CD4-positive, alpha-beta T cell treated with Interleukin-1 beta for 1 hour (primary cell): ENCODE results near the gene EFNA5.
"Not testable (repeated sequence)": the region's sequence is repeated elsewhere in the genome, so short reads cannot be mapped to it uniquely, and the experiment has no call there.

Source experiments
- DNase-seq, 2 donors: peaks; one replicate each; pipeline ENCODE4 v3.0.0-alpha.2; 2020 to 2022

EFNA5 gene

DNA sequence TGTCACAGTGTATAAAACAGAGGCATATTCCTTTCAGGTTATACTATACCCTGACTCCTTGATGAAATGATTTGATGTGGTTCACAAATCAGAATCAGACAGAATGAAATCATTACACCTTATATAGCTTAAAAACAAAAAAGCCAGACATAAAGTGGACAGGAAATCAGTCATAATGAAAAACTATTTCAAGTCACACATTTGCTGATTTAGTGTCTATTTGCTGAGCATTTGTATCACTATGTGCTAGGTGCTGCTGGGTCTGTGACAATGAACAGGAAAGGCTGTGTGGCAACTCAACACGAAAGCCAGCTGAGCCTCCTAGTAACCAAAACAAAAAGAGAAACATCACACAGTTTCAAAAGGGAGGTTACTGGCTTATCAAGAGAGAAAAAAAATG is 194.0 kb downstream of the EFNA5 start:
- DNase-seq: peak; percentile 73 to 74

- peak in 1 of 2 donors; percentile 45 for DNase-seq
Measured at GRCh38 chr5:107474716-107475489, 195.8 kb downstream of the EFNA5 start.

- DNase-seq: no peak
Measured at GRCh38 chr5:107474361-107474715, 196.4 kb downstream of the EFNA5 start.

GRCh38 chr5:107472620-107473064 is 198.1 kb downstream of the EFNA5 start:
- no peak for DNase-seq

DNA sequence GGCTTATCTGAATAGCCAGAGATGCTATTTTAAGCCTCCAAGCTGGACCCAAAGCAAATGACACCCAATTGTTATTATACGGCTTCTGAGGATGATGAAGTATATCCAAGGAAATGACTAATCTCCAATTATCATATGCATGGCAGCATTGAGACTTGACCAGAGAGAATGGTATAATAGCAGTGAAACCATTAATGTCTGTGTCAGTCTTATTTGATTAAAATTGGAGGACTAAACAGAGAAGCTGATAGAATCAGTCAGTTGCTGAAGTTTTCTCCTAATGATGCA is 200.5 kb downstream of the EFNA5 start:
- no peak for DNase-seq

GRCh38 chr5:107469485-107470294 is 201.0 kb downstream of the EFNA5 start:
- DNase-seq: peak in 1 of 2 donors; percentile 20

DNA sequence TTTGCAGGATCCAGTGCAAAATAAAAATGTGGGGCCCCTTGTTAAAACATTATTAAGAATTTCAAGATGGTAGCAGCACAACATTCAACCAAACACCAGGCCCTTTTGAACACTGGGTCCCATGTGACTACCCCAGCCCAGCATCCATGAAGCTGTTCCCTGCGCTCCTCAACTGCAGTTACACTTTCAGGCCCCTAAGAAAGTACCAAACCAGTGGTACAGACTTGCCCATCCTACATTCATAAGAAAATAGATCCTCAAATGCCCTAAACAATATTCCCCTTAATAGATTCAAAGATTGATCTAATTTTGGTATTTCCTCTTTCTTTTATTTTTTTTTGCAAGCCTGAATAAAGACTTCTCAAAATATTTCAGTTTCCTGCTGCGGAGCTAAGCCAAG is 201.7 kb downstream of the EFNA5 start:
- no peak for DNase-seq

- DNase-seq: no peak
Measured at GRCh38 chr5:107468276-107468675, 202.5 kb downstream of the EFNA5 start.

DNA sequence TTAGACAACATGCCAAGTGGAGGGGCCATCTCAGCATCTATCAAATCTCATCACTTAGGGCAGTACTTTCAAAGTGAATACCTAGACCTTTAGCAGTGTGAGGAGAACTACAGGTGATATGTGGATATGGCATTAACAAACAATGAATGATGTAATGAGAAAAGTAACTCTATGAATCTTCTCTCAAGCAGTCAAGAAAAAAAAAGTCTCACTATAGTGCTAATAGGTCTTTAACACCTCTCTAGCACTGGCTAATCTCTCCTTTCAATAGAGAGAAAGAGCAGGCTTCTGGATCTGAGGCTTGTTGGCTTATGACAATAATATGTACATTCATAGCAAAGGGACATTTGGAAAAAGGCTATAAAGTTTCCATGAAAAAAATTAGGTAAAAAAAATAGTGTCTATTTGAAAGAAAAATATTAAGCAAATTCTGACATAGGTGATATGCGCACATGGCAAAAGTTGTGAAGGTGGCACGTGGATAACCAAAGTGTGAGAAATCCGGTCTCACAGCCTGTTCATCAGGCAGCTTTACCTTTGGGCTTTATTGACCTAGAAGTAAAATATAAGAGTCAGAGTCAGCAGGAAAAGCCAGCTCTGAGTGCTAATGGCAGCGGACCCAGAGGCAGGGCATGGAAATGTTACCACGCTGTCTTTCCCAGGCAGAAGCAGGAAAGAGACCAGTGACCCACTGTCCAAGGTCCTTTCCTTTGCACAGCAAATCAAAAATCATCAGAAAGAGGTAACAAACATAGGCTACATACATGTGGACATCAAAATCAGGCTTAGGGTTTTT is 203.4 kb downstream of the EFNA5 start:
- no peak for DNase-seq

DNA sequence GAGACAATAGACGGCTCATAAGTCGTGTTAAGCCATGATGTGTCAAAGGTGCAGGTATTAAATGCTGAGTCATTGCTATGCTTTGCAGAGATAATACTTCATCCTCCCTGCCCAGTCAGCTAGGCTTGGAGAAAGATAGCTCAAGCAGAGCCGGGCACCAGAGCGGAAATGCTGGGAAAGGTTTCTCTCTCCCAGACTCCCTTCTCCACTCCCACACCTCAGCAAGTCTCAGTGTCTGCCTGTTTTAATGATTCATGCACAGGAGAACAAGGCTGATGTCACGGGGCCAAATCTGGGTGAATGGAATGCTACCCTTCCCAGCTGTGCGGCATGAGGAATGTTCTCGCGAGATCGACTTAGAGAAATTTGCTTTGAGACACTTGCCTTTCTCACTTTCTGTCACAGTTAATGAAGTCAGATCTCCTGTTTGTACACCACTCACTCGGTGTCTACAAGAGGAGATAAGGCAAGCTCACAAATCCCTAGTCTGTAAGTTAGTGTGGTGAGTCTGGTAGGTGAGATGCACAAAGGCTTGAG is 204.4 kb downstream of the EFNA5 start:
- no peak for DNase-seq

DNA sequence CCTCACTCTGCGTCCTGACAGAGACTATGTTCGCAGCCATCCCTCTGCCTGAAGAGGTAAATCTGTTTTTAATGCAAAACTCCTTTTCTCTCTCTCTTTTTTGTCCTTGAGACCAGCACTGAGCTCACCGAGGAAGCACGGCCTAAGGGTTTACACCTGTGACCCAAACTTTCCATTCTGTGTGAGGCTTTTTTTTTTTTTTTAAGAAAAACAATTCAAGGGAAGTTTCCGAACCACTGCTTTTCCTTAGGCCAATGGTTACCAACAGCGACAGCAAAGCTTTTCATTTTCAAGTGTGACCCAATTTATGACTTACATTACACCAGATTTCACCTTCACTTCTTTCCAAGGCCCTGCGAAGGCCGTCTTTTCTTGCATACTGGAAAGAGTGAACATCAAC is 205.9 kb downstream of the EFNA5 start:
- DNase-seq: no peak

- DNase-seq: no peak
Measured at GRCh38 chr5:107464416-107464815, 206.3 kb downstream of the EFNA5 start.

DNA sequence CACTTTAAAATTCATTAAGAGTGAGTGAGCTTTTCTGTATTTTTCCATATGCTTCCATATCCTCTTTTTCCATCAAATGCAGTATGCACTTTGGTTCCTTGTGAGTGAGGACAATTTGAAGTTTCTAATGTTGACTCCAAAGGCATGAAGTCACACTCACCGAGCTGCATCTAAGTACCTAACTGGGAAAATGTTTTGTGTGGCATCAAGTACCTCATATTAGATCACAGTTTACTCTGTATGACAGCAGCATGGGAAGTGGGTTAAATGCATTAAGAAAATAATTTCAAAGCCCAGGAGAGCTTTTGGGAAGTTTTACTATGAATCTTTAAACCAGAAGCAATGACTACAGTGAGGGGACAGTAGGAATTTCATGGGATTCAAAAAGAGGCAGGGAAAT is 207.0 kb downstream of the EFNA5 start:
- DNase-seq: no peak

- DNase-seq: no peak
Measured at GRCh38 chr5:107461770-107462169, 209.0 kb downstream of the EFNA5 start.

- DNase-seq: no peak
Measured at GRCh38 chr5:107460789-107461188, 209.9 kb downstream of the EFNA5 start.

- DNase-seq: no peak
Measured at GRCh38 chr5:107459605-107460004, 211.1 kb downstream of the EFNA5 start.

DNA sequence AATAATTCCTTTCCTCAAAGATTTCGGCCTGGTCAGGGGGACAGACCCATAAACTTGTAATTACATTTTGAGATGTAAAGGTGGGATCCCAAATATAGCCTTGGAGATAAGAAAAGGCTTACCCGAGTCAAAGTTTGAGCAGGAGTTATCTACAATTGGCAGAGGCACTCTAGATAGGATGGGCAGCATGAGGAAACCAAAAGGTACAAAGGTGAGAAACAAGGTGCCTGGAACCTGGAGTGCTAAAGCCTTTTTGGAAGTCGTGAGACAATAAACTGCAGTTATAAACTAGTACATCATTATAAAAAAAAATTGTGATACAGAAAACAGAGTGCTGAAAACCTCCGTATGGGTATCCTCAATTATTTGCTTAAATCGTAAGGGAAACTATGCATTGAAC is 212.4 kb downstream of the EFNA5 start:
- no peak for DNase-seq

- DNase-seq: no peak
Measured at GRCh38 chr5:107457881-107458280, 212.9 kb downstream of the EFNA5 start.

GRCh38 chr5:107457138-107457537 is 213.6 kb downstream of the EFNA5 start:
- DNase-seq: no peak

DNA sequence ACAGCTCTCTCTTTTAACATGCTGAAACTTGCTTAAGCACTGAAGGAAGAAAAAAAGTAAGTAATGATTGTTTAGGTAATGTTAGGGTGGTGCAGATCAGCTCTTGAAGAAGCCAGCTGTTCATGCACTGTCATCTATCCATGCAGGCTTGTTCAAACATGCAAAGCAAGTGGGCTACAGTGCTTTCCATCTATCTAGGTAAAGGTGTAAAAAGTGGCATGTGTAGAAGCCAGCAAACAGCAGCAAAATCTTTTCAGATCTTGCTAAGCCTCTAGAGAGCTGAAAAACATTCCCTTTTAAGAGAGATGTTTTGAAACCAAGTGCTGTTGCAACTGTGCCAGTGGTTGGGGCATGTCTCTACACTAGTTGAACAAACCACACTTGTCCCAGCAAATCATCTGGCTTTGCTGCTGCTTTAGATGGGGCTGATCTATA is 214.4 kb downstream of the EFNA5 start:
- DNase-seq: no peak

DNA sequence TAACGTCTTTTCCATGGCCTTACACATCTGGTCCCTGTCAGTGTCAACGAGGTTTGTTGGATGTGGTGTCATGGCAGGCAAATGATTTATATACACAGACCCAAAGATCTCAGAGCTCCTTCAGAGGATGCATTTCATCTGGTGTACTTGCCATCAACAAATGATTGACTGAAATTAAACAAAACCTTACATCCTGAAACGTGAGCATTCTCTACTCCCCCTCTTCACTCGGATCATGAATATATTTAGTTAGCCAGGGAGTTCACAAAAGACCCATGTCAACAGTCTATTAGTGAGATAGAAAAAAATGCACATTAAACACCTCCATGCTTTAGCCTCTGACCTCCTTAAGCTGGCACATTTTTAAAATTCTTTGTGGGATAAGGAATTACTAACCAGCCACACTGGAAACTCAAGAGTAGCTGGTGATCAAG is 215.6 kb downstream of the EFNA5 start:
- no peak for DNase-seq

DNA sequence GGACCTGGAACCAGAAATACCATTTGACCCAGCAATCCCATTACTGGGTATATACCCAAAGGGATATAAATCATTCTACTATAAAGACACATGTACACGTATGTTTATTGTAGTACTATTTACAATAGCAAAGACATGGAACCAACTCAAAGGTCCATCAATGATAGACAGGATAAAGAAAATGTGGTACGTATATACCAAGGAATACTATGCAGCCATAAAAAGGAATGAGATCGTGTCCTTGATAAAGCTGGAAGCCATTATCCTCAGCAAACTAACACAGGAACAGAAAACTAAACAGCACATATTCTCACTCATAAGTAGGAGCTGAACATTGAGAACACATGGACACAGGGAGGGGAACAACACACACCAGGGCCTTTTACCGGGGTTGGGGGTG is 218.9 kb downstream of the EFNA5 start:
- not testable (repeated sequence) for DNase-seq

DNA sequence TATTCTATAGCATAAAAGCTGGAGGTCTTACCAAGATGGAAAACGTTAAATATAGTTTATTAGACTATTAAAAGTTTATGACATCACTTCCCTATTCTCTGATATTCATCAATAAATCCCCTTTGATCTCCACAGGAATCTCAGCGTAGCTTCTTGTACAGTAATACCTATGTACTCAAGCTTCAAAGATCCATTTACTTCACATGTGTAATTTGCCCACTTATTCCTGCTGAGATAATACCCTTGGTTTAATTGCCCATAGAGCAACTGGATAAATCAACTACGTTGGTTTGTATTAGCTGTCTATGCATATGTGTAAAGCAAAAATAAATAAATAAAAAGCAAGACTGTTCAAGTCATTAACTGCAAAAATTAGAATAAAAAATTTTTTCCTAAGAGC is 219.7 kb downstream of the EFNA5 start:
- no peak for DNase-seq
